ENCODE measurements around the gene TMEM92.
A peak's percentile ranks its signal among the peaks of the same experiment; 100 is the strongest.
"Not testable (repeated sequence)": the region's sequence is repeated elsewhere in the genome, so short reads cannot be mapped to it uniquely, and the experiment has no call there.

TMEM92 gene

DNA sequence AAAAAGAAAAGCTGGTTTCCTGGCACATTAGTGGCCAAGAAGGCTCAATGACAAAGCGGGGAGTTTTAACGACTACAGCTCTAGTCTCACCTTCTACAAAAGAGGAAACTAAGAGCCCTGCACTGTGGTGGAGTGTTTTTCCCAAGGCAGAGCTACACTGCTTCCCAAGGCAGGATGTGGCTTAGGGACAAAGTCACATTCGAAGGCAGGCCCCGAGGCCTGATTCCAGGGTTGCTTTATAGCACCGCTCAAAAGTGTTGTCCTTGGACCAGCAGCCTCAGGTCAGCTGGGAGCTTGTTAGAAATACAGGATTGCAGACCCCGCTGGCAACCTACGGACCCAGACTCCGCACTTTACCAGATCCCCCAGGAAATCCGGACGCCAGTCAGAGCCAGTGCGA lies 23.8 kb downstream of the TMEM92 start:
- Histone ChIP-seq H3K9me3 (ENCODE audit: control insufficient read depth in 2 of 2, low read length in 2 of 2) (no peaks in the 10 kb centered on the region), H3K36me3 (ENCODE audit: control insufficient read depth in 2 of 2, insufficient read depth in 2 of 2, low read length in 2 of 2) (no peaks in the 10 kb centered on the region), H3K9ac (ENCODE audit: low read depth in 1 of 2, low read length in 2 of 2) (no peak overlapping the region), H3K4me3 (ENCODE audit: low read length in 2 of 2) (no peak overlapping the region), H3K4me1 (ENCODE audit: control insufficient read depth in 2 of 2, insufficient read depth in 2 of 2, low read length in 2 of 2) (peaks cover 3 to 4% of the 10 kb centered on the region in 2 donors), H3K27ac (ENCODE audit: low read depth in 2 of 2, low read length in 2 of 2) (no peak overlapping the region), H3K27me3 (ENCODE audit: control insufficient read depth in 2 of 2, insufficient read depth in 2 of 2, low read length in 2 of 2) (no peaks in the 10 kb centered on the region)

GRCh38 chr17:50299776-50300175 lies 25.5 kb downstream of the TMEM92 start:
- Histone ChIP-seq H3K4me1 (ENCODE audit: control insufficient read depth in 2 of 2, insufficient read depth in 2 of 2, low read length in 2 of 2) (peaks cover 3 to 4% of the 10 kb centered on the region in 2 donors), H3K9me3 (ENCODE audit: control insufficient read depth in 2 of 2, low read length in 2 of 2) (no peaks in the 10 kb centered on the region), H3K4me3 (ENCODE audit: low read length in 2 of 2) (no peak overlapping the region), H3K9ac (ENCODE audit: low read depth in 1 of 2, low read length in 2 of 2) (no peak overlapping the region), H3K27me3 (ENCODE audit: control insufficient read depth in 2 of 2, insufficient read depth in 2 of 2, low read length in 2 of 2) (no peaks in the 10 kb centered on the region), H3K36me3 (ENCODE audit: control insufficient read depth in 2 of 2, insufficient read depth in 2 of 2, low read length in 2 of 2) (no peaks in the 10 kb centered on the region), H3K27ac (ENCODE audit: low read depth in 2 of 2, low read length in 2 of 2) (no peak overlapping the region)

- H3K27ac ChIP-seq (ENCODE audit: low read depth in 2 of 2, low read length in 2 of 2); H3K4me1 ChIP-seq (ENCODE audit: control insufficient read depth in 2 of 2, insufficient read depth in 2 of 2, low read length in 2 of 2); H3K9ac ChIP-seq (ENCODE audit: low read depth in 1 of 2, low read length in 2 of 2): not testable (repeated sequence)
Observed at GRCh38 chr17:50300824-50301223, 26.6 kb downstream of the TMEM92 start.

DNA sequence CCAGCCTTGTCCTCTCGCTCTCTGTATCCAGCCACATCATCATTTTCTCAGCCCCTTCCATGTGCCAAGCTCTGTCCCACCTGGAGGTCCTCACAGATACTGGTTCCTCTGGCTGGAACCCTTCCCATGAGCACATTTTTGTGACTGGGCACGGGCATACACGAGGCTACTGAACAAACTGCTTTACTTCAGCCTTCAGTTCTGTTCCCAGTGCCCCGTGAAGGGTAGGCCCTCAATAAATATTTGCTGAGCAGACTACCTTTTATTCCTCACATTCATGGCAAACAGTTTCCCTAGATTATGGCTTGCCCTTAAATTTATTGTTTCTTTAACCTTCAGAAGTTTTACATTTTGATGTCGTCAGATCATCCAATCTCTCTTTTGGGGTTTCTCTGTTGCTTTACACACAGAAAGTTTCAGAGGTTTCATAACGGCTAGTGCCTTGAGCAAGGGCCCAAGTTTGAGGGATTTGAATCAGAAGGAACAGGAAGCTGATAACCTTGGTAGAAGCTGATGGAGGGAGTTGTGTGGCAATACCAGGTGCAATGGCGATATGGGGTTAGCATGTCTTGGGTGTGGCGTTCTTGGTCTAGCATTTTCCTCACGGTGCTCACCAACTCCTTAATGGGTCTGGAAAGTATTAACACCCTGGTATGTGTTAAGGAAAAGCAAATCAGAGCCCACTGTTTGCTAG lies 27.8 kb downstream of the TMEM92 start:
- Histone ChIP-seq H3K27me3 (ENCODE audit: control insufficient read depth in 2 of 2, insufficient read depth in 2 of 2, low read length in 2 of 2) (no peaks in the 10 kb centered on the region), H3K4me1 (ENCODE audit: control insufficient read depth in 2 of 2, insufficient read depth in 2 of 2, low read length in 2 of 2) (peaks cover 3 to 4% of the 10 kb centered on the region in 2 donors), H3K9ac (ENCODE audit: low read depth in 1 of 2, low read length in 2 of 2) (no peak overlapping the region), H3K36me3 (ENCODE audit: control insufficient read depth in 2 of 2, insufficient read depth in 2 of 2, low read length in 2 of 2) (no peaks in the 10 kb centered on the region), H3K27ac (ENCODE audit: low read depth in 2 of 2, low read length in 2 of 2) (peak overlapping the region in 1 of 2 donors; percentile 36), H3K4me3 (ENCODE audit: low read length in 2 of 2) (no peak overlapping the region), H3K9me3 (ENCODE audit: control insufficient read depth in 2 of 2, low read length in 2 of 2) (no peaks in the 10 kb centered on the region)

More at GRCh38 chr17:50300824-50301223, 26.6 kb downstream of the TMEM92 start:
- H3K36me3 ChIP-seq (ENCODE audit: control insufficient read depth in 2 of 2, insufficient read depth in 2 of 2, low read length in 2 of 2); H3K27me3 ChIP-seq (ENCODE audit: control insufficient read depth in 2 of 2, insufficient read depth in 2 of 2, low read length in 2 of 2); H3K4me3 ChIP-seq (ENCODE audit: low read length in 2 of 2); H3K9me3 ChIP-seq (ENCODE audit: control insufficient read depth in 2 of 2, low read length in 2 of 2): not testable (repeated sequence)

DNA sequence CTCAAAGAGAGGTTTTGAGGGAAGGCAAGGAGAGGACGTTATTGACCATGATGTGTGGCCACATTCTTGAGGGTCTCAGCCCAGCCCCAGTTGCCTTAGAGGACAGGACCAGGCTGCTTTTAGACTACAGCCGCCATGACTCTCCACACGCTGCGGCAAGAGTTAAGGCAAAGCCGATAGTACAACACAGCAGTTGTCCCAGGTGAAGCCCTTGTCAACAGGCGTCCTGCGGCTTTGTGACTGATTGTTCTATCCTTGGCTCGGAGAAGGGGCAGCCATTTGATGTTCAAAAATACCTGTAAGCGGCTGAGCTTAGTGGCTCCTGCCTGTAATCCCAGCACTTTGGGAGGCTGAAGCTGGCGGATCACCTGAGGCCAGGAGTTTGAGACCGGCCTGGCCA lies 28.8 kb downstream of the TMEM92 start:
- peaks cover 3 to 7% of the 10 kb centered on the region in 2 donors for H3K4me1 ChIP-seq (ENCODE audit: control insufficient read depth in 2 of 2, insufficient read depth in 2 of 2, low read length in 2 of 2)
- no peak overlapping the region for H3K9ac ChIP-seq (ENCODE audit: low read depth in 1 of 2, low read length in 2 of 2)
- H3K9me3 ChIP-seq (ENCODE audit: control insufficient read depth in 2 of 2, low read length in 2 of 2): no peaks in the 10 kb centered on the region
- no peaks in the 10 kb centered on the region for H3K36me3 ChIP-seq (ENCODE audit: control insufficient read depth in 2 of 2, insufficient read depth in 2 of 2, low read length in 2 of 2)
- no peak overlapping the region for H3K27ac ChIP-seq (ENCODE audit: low read depth in 2 of 2, low read length in 2 of 2)
- H3K4me3 ChIP-seq (ENCODE audit: low read length in 2 of 2): no peak overlapping the region
- H3K27me3 ChIP-seq (ENCODE audit: control insufficient read depth in 2 of 2, insufficient read depth in 2 of 2, low read length in 2 of 2): no peaks in the 10 kb centered on the region

DNA sequence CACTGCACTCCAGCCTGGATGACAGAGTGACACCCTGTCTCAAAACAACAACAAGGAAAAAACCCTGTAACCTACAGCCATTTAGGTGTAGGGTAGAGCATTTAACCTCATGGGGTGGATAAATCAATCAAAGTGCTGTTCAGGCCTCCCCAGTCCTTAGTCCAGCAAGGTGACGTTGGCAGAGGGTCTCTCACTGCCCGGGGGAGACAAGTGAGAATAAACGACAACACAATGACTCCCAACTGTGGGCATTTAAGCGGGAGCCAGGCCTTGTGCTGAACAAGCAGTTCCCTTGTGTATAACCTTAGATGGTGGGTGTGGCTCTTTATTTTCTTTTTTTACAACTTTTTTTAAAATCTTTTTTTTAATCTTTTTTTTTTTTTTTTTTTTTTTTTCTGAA lies 29.3 kb downstream of the TMEM92 start:
- Histone ChIP-seq H3K4me1 (ENCODE audit: control insufficient read depth in 2 of 2, insufficient read depth in 2 of 2, low read length in 2 of 2) (peaks cover 3 to 7% of the 10 kb centered on the region in 2 donors), H3K27me3 (ENCODE audit: control insufficient read depth in 2 of 2, insufficient read depth in 2 of 2, low read length in 2 of 2) (no peaks in the 10 kb centered on the region), H3K9ac (ENCODE audit: low read depth in 1 of 2, low read length in 2 of 2) (no peak overlapping the region), H3K9me3 (ENCODE audit: control insufficient read depth in 2 of 2, low read length in 2 of 2) (no peaks in the 10 kb centered on the region), H3K27ac (ENCODE audit: low read depth in 2 of 2, low read length in 2 of 2) (no peak overlapping the region), H3K36me3 (ENCODE audit: control insufficient read depth in 2 of 2, insufficient read depth in 2 of 2, low read length in 2 of 2) (no peaks in the 10 kb centered on the region), H3K4me3 (ENCODE audit: low read length in 2 of 2) (no peak overlapping the region)

GRCh38 chr17:50304781-50305404 lies 30.6 kb downstream of the TMEM92 start:
- Histone ChIP-seq H3K27ac (ENCODE audit: low read depth in 2 of 2, low read length in 2 of 2) (no peak overlapping the region), H3K9ac (ENCODE audit: low read depth in 1 of 2, low read length in 2 of 2) (no peak overlapping the region), H3K9me3 (ENCODE audit: control insufficient read depth in 2 of 2, low read length in 2 of 2) (no peaks in the 10 kb centered on the region)

DNA sequence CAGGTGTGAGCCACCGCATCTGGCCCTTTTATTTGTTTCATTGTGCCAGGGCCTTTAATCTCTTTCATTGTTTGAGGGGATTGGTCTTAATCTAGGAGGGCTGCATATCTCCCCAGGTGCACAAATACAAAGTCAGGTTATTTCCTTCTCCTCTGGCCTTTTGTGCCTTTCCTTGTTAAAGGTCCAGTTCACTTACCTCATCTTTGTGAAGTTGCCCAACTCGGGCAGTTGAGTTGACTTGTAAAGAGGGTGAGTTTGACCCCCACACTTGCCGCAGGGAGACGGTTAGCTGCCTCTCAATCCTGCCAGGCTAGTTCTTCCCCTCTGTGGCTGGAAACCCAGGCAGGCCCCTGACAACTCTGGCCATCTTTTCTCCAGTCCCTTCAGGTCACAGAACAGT lies 33.4 kb downstream of the TMEM92 start:
- no peaks in the 10 kb centered on the region for H3K36me3 ChIP-seq (ENCODE audit: control insufficient read depth in 2 of 2, insufficient read depth in 2 of 2, low read length in 2 of 2)
- H3K27me3 ChIP-seq (ENCODE audit: control insufficient read depth in 2 of 2, insufficient read depth in 2 of 2, low read length in 2 of 2): peaks cover 0 to 2% of the 10 kb centered on the region in 2 donors
- H3K4me3 ChIP-seq (ENCODE audit: low read length in 2 of 2): no peak overlapping the region
- peaks cover 0 to 3% of the 10 kb centered on the region in 2 donors for H3K4me1 ChIP-seq (ENCODE audit: control insufficient read depth in 2 of 2, insufficient read depth in 2 of 2, low read length in 2 of 2)
- no peak overlapping the region for H3K9ac ChIP-seq (ENCODE audit: low read depth in 1 of 2, low read length in 2 of 2)
- no peaks in the 10 kb centered on the region for H3K9me3 ChIP-seq (ENCODE audit: control insufficient read depth in 2 of 2, low read length in 2 of 2)
- no peak overlapping the region for H3K27ac ChIP-seq (ENCODE audit: low read depth in 2 of 2, low read length in 2 of 2)

More at GRCh38 chr17:50304781-50305404, 30.6 kb downstream of the TMEM92 start:
- H3K36me3 ChIP-seq (ENCODE audit: control insufficient read depth in 2 of 2, insufficient read depth in 2 of 2, low read length in 2 of 2): no peaks in the 10 kb centered on the region
- no peak overlapping the region for H3K4me3 ChIP-seq (ENCODE audit: low read length in 2 of 2)
- H3K27me3 ChIP-seq (ENCODE audit: control insufficient read depth in 2 of 2, insufficient read depth in 2 of 2, low read length in 2 of 2): no peaks in the 10 kb centered on the region
- peaks cover 3 to 7% of the 10 kb centered on the region in 2 donors for H3K4me1 ChIP-seq (ENCODE audit: control insufficient read depth in 2 of 2, insufficient read depth in 2 of 2, low read length in 2 of 2)

- Histone ChIP-seq H3K9ac (ENCODE audit: low read depth in 1 of 2, low read length in 2 of 2) (no peak overlapping the region), H3K4me3 (ENCODE audit: low read length in 2 of 2) (no peak overlapping the region), H3K4me1 (ENCODE audit: control insufficient read depth in 2 of 2, insufficient read depth in 2 of 2, low read length in 2 of 2) (peaks cover 0 to 3% of the 10 kb centered on the region in 2 donors), H3K36me3 (ENCODE audit: control insufficient read depth in 2 of 2, insufficient read depth in 2 of 2, low read length in 2 of 2) (no peaks in the 10 kb centered on the region), H3K27ac (ENCODE audit: low read depth in 2 of 2, low read length in 2 of 2) (no peak overlapping the region), H3K27me3 (ENCODE audit: control insufficient read depth in 2 of 2, insufficient read depth in 2 of 2, low read length in 2 of 2) (peaks cover 0 to 4% of the 10 kb centered on the region in 2 donors), H3K9me3 (ENCODE audit: control insufficient read depth in 2 of 2, low read length in 2 of 2) (no peaks in the 10 kb centered on the region)
Observed at GRCh38 chr17:50308666-50309065, 34.4 kb downstream of the TMEM92 start.

GRCh38 chr17:50310455-50311111 lies 36.3 kb downstream of the TMEM92 start:
- Histone ChIP-seq H3K27ac (ENCODE audit: low read depth in 2 of 2, low read length in 2 of 2) (no peak overlapping the region), H3K4me3 (ENCODE audit: low read length in 2 of 2) (no peak overlapping the region), H3K9me3 (ENCODE audit: control insufficient read depth in 2 of 2, low read length in 2 of 2) (no peaks in the 10 kb centered on the region)

More at GRCh38 chr17:50310455-50311111, 36.3 kb downstream of the TMEM92 start:
- Histone ChIP-seq H3K36me3 (ENCODE audit: control insufficient read depth in 2 of 2, insufficient read depth in 2 of 2, low read length in 2 of 2) (no peaks in the 10 kb centered on the region), H3K9ac (ENCODE audit: low read depth in 1 of 2, low read length in 2 of 2) (no peak overlapping the region), H3K27me3 (ENCODE audit: control insufficient read depth in 2 of 2, insufficient read depth in 2 of 2, low read length in 2 of 2) (peaks cover 0 to 4% of the 10 kb centered on the region in 2 donors), H3K4me1 (ENCODE audit: control insufficient read depth in 2 of 2, insufficient read depth in 2 of 2, low read length in 2 of 2) (peaks cover 0 to 3% of the 10 kb centered on the region in 2 donors)
